Measurements from ENCODE around the gene KIAA1549. TPM values are rescaled to one million over a fixed set of nuclear protein-coding genes. Genes with fewer than 3 reads are reported as not detected.

Gene KIAA1549
- total and polyA plus RNA-seq, 9 of the 15 experiments (the other 6 are each of a cell fraction or from before 2014, with no cell fraction given): 0.01 to 0.29 (median 0.07) TPM

GRCh38 chr7:138987686-138988085, 6.5 kb upstream of the KIAA1549 start (continued):
- TF ChIP-seq TFE3 (CRISPR knock-in tag; IDR thresholded peaks at IDR 0.05) (peak; percentile 8; the same call in 1 of the 2 replicates), ETV5 (CRISPR knock-in tag; IDR thresholded peaks at IDR 0.05; ENCODE audit: low read depth) (no peak), NFYB (IDR thresholded peaks at IDR 0.05; ENCODE audit: extremely low read depth, insufficient read length) (no peak), HMBOX1 (IDR thresholded peaks at IDR 0.05) (no peak), BHLHE40 (IDR thresholded peaks at IDR 0.05; ENCODE audit: low read length) (no peak), ZNF146 (CRISPR knock-in tag; IDR thresholded peaks at IDR 0.05; ENCODE audit: unreplicated experiment) (peak; percentile 96), ZNF740 (CRISPR knock-in tag; IDR thresholded peaks at IDR 0.05) (no peak), ZNF740 (tag; IDR thresholded peaks at IDR 0.05) (no peak), DIDO1 (tag; IDR thresholded peaks at IDR 0.05; ENCODE audit: low read depth) (no peak), DMBX1 (CRISPR knock-in tag; IDR thresholded peaks at IDR 0.05; ENCODE audit: borderline replicate concordance) (no peak), NFIC (IDR thresholded peaks at IDR 0.05) (peak; percentile 54), ZBTB2 (IDR thresholded peaks at IDR 0.05) (no peak), ZNF655 (CRISPR knock-in tag; IDR thresholded peaks at IDR 0.05) (no peak), TEAD2 (tag; IDR thresholded peaks at IDR 0.05) (no peak), MLLT1 (IDR thresholded peaks at IDR 0.05) (no peak), ZNF584 (CRISPR knock-in tag; IDR thresholded peaks at IDR 0.05; ENCODE audit: low read depth) (no peak)
